GM18519 (cell line): ENCODE data around the gene HSPA9.

ENCODE experiments used
- ATAC-seq: cut with Tn5 transposase; IDR thresholded peaks from one replicate; pipeline ENCODE4 v1.9.1; 2021; ENCODE audit warnings: mild to moderate bottlenecking, moderate library complexity; ENCODE audit not compliant: unreplicated experiment, low FRiP score

HSPA9 gene

DNA sequence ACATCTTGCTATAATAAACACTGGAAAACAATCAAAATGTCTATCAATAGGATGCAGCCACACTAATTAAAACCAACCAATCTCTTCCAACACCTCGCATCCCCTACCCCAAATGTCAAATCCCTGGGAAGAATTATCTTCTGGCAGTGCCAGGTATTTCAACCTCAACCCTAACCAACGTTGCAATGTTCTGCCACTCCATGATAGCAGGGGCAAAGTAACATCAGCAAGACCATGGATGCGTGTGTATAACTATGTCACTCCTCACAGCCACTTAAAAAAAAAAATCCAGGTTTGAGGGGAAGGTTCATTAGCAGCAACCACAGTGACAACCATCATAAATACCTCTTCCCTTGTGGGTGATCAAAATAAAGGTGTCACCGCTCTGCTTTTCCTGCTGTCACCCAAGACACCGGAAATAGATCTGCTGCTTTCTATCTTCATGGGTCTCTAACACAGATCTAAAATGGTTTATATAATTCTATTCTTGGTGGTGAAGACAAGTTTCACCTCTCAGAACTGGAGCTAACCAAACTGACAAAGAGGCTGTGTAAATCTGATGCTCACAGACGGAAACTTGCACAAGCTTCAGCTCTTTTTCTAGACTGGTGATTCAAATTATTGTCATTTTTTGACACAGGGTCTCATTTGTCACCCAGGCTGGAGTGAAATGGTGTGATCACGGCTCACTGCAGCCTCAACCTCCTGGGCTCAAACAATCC is 9.9 kb downstream of the HSPA9 start:
- ATAC-seq = no peak

DNA sequence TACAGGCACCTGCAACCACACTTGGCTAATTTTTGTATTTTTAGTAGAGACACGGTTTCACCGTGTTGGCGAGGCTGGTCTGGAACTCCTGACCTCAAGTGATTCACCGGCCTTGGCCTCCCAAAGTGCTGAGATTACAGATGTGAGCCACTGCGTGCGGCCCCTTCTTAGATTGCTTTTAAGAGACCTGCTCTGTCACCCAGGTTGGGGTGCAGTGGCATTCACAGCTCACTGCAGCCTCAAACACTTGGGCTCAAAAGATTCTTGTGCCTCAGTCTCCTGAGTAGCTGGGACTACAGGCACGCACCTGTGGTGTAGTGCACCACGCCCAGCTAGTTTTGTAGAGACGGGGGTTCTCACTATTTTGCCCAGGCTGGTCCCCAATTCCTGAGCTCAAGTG is 11.0 kb downstream of the HSPA9 start:
- ATAC-seq = no peak

DNA sequence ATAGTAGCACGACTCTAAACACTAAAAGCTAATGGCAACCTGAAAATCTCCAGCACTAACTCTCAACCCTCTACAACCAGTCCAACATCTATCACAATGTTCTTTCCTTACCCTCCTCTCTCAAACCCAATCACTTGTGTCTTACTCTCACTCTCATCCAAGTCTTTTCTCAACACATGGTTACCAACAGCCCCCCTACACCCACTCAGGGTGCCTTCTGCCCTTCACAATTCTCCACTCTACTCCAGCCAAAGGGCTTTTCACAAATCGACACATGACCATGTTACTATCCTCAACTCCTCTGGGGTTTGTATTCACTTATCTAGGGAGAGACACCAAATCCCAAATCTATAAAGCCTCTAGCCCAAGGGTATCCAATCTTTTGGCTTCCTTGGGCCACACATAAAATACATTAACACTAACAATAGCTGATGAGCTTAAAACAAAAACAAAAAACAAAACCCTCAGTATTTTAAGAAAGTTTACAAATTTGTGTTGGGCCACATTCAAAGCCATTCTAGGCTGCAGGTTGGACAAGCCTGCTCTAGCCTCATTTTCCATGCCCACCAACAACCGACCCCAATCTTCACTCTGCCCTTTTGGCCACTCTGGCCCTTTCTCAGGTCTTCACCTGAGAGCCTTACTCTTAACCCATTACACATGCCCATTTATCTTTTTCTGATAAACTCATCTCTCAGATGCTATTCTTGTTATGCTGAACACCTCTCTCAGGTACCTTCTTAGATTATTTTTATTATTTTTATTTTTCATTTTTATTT is 11.7 kb downstream of the HSPA9 start:
- no peak for ATAC-seq

DNA sequence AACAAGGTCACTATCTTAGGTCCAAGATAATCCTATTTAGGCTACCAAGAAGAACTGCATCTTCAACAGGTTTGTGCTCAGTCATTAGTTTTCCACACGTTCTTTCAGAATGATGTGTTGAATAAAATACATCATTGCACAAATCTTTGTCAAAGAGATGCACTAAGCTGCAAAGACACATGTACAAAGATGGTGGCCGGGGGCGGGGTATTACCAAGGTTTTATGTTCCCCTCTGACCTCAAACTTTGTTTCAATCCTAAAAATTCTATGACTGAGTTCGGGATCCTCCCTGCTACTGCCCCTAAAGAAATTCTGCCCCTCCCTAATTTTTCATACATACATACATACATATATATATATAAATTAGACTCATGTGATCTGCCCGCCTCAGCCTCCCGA is 14.2 kb downstream of the HSPA9 start:
- ATAC-seq = no peak

DNA sequence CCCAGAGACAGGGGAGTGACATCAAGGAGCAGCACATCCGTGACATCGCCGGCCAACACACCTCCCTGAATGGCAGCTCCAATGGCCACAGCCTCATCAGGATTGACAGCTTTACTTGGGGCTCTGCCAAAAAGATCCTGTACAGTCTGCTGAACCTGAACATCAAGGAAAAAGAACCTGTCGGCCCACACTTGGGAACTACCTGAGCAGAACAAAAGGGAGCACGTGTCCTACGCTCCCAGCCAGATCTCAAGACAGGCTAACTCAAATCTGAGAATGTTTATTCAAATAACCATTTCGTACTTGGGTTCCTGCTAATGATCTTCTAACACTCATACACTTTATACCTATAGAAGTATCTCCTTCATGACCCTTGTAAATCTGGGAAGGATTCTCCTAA is 15.3 kb downstream of the HSPA9 start:
- ATAC-seq = no peak

DNA sequence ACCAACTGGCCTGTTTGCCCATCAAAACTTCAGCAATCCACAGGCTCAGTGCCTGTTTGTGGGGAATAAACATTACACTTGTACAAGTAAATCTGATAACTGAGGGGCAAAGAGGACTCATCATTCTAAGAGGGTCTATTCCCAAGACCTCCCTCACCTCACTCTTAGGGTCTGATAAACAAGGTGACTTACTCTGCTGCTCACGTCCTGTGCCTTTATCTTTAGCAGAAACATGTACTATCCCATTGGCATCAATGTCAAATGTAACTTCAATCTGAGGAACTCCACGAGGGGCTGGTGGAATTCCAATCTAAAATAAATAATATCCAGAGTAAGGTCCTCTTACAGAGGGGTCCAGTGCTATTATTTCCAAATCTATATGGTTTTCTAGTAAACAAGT is 17.5 kb downstream of the HSPA9 start:
- no peak for ATAC-seq

DNA sequence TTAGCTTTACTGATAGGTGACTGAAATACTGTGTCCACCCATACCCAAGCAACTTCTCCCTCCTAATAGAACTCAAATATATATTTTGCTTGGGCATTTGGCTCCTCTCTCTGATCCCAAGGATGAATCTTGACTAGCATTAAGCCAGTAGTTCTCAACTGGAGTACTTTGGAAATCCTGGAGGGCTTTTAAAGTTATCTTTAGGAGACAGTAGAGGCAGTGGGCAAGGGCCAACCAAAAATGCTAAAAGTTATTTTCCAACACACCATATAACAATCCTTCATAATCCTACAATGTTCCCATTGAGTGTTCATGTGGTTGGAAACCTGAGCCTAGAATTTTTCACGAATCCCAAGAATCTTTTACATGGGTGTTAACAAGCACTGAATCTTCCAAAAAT is 21.1 kb downstream of the HSPA9 start:
- no peak for ATAC-seq

DNA sequence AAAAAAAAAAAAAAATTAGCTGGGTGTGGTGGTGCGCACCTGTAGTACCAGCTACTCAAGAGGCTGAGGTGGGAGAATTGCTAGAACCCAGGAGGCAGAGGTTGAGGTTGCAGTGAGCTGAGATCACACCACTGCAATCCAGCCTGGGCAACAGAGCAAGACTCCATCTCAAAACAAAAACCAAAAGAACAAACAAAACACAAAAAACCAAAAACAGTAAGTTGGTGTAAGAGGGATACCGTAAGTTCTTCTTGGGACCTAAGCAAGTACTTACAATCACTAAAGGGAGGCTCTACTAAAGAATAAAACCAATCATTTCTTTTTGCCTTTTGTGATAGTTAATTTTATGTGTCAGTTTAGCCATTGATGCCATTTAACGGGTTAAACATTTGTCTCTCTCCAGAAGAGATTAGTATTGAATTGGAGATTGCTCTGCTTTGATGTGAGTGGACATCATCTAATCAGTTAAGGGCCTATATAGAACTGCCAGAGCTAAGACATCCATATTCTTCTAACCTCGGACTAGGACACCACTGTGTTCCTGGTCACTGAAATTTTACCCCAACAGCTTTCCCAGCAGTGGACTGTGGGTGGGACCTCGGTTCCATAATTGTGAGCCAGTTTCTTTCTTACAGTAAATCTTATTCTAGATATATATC is 21.6 kb downstream of the HSPA9 start:
- ATAC-seq = no peak

DNA sequence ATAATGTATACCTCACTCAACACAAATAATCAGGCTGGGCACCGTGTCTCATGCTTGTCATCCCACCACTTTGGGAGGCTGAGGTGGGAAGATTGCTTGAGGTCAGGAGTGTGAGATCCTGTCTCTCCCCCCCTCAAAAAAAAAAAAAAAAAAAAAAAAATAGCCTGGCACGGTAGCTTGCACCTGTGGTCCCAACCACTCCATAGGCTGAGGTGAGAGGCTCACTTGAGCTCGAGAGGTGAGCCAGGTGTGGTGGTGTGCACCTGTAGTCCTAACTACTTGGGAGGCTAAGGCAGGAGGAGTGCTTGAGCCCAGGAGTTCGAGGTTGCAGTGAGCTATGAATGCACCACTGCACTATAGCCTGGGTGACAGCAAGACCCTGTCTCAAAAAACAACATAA is 22.5 kb downstream of the HSPA9 start:
- ATAC-seq = no peak

DNA sequence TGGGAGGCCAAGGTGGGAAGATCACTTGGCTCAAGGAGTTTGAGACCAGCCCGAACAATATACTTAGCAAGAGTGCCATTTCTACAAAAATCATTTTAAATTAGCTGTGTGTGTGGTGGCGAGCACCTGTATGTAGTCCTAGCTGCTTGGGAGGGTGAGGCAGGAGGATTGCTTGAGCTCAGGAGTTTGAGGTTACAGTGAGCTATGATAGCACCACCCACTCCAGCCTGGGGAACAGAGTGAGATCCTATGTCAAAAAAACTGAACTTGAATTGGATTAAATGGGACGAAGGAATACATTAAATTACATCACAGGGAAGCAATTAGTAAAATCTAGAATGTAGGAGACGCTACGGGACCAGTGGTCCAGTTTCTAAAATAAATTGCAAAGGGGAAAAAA is 25.8 kb downstream of the HSPA9 start:
- ATAC-seq = no peak

DNA sequence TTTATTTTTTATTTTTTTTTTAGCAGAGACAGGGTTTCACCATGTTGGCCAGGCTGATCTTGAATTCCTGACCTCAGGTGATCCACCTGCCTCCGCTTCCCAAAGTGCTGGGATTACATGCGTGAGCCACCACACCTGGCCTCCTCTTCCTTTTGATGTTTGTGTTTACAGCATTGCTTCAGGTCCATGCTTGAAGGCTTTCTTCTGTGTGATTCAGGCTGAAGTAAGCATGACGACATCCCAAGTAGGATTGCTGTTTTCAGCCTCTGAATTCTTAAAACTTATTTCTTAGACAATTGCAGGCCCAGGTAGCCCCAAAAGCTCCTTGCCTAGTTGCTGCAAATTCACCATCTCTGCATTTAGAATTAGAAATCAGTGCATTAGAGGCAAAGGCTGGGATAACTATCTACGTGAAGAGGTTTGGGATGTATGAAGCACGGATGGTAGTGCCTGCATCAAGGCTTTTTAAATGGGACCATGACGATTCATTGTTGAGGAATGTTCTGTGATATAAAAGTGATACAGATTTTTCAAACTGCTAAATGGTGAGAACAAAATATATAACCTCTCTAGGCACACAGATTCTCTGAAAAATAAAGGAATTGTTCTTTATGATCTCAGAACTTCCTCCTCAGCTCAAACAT is 29.2 kb downstream of the HSPA9 start:
- ATAC-seq = no peak

DNA sequence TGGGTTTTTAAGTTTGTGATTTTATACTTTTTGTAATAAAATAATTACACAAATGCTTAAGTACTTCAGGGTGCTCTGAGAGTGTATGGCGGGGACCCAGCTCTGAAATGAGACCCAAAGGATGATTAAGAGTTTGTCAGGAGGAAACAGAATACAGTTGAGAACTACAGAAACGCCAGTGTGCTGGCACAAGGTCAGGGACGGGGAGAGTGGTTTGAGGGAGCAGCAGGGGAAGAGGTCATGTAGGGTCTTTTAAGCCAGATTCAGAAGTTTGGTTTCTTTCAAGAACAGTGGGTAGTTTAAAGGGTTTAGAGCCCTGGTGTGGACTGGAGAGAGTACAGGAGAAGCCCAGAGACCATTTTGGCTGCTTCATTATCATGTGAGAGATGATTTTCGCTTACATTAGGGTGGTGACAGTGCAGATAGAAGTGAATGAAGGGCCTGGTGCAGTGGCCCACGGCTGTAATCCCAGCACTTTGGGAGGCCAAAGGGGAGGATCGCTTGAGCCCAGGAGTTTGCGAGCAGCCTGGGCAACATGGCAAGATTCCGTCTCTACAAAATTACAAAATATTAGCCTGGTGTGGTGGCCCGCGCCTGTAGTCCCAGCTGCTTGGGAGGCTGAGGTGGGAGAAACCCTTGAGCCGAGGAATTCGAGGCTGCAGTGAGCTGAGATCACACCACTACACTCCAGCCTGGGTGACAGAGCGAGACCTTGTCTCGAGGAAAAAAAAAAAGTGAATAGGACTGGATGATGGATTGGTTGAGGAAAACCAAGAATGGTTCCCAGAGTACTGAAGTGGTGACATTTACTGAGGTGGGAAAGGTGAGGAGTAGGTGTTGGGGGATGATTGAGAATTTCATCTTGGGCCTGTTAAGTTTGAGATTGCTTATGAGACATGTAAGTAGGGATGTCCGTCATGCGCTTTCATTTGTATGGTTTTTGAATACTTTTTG is 30.7 kb downstream of the HSPA9 start:
- no peak for ATAC-seq

DNA sequence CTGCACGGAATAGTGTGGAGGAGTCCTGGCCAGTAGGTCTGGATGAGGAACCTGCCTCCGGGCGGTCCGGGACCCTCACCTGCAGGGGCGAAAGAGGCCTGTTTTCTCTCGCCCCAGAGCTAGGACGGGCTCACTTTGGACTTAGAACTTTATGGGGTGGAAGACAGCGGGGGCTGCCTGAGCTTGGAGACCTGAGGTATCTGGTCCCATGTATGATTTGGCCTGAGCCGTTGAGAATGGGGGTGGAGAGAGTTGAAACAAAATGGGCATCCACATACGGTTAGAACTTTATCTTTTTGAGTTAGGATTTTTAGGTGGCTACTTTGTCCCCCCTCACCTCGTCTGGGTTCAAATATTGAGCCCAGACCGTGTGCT is 31.5 kb downstream of the HSPA9 start:
- ATAC-seq = peak; percentile 28

DNA sequence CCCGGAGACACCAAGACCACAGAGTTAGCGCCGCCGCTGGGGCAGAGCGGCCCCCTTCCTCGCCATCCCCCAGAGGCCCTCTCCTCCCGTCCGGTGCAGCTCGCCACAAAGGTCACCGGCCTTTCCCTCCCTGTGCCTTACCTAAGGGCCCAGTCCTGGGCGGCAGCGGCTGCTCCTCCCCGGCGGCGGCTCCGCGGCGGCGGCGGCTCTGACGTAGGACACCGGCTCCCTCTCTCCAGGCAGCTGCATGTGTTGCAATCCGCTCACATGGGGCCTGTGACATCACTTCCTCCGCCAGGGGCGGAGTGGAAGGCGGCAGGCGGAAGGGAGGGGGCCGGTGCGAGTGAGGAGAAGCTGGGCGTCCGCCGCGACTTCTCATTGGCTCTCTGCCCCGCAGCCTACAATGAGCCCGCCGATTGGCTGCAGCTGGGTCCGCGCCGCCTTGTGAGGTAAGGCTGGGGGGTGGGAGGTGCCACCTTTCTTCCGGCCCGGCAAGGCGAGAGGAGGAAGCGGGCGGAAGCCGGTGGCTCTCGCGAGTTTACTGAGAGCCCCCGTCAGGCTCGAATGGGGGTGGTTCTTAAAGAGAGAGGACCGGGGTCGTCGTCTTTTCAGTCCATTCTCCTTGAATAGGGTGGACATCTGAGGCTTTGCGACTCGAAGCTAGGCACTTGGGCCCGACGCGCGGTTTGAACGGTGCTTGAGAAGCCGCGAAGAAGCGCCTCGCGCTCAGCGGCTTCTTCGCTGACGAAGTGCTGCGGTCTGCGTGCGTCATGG is 32.1 kb downstream of the HSPA9 start, which contains the start of gene ETF1:
Gene ETF1, minus strand, starts transcription at position 281 of the 774 bp plus-strand sequence. CDS start 318 bp downstream, outside the sequence.
- ATAC-seq = peak; percentile 73

DNA sequence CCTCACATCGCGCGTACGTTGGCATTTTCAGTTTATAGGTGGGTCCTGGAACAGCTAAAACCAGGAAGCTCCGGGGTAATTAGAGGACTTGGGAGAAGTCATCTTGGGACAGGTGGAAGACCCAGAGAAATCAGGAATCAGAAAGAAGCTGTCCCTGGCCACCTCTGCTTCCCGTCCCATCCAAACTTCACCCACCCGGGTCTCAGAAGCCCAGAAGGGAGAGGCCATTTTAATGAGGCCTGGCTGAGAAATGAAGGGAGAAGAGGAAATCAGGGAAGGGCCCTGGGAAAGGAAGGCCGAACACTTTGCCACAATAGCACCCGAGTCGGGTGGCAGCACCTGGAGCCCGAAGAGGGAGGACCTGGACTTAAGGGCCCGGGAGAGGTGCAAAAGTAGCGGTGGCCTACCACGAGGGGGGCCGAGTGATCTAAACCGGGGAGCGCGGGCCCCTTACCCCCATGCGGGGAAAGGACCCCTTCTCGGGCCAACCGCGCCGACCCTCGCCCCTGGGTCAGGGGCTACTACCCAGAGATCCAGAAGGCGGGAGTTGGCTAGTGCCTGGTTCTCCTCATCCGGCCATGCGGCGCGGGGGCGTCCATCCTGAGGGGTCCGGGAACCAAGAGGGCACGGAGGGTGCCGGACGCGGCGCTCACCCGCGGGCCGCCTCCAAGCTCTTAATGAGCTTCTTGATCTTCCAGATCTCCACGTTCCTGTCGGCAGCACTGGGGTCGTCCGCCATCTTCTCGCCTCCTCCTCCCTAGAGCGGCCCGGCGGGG is 32.8 kb downstream of the HSPA9 start:
- peak; percentile 9 for ATAC-seq

DNA sequence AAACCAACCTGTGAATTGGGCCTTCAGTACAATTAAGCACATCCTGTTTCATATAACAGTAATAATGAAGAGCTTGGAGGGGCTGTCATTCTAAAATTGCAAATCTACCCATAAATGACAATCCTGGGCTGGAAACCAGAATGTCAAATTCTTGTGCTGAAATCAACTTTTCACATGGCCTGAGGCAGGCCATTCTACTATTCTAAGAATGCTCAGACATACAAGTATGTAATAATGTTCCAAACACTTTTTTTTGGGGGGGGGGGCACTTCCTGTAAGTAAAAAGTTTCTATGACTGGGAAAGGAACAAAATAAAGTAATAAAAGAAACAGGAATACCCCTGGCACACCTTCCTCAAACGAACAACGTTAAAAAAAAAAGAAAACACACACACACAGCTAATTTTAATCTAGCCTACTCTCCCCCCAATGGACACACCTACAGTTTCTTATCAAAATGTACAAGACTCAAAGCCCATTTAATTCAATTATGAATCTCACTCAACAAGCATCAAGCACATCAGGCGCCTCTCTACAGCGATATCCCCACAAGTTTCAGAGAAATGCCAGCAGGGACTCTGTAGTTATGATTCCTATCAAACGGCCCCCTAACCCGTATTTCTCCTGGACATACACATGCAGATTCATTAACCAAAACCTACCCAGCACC is 33.6 kb downstream of the HSPA9 start:
- no peak for ATAC-seq

DNA sequence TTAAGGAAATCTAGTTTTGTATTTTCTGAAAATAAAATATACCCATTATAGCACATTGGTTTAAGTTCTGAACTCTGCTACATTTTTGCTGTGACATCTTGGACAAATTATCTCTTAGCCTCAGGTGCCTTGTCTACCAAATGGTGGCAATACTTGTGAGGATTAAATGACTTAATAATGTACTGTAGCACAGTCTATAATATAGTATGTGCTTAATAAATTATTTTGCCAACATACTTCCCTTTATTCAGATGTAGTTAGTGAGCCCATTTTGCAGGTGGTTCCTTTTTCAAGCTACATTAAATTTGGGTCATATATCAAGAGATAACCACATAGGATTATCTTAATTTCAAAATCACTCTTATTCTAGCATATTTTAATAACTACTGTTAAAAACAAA is 35.4 kb downstream of the HSPA9 start:
- no peak for ATAC-seq
